Motor neuron (in vitro differentiated cells): ENCODE measurements around the gene CAND1. TPM values are rescaled to one million over a fixed set of nuclear protein-coding genes. Genes with fewer than 3 reads are reported as not detected.
A peak's percentile ranks its signal among the peaks of the same experiment; 100 is the strongest.

Experiments used
- ATAC-seq, 8 experiments: fragments of 200-7000 bp; cut with Tn5 transposase; replicated peaks in 6 of 8; 2 replicates each; pipeline ENCODE4 v1.8.0; 2021; ENCODE audit warnings: mild to moderate bottlenecking in 8 of 8, moderate library complexity in 8 of 8
- H3K27ac ChIP-seq, 2 donors: fragments of 250-450 bp; sonication (Bioruptor Pico); 2 replicates each; pipeline ENCODE4 v1.9.0; 2021; ENCODE audit warnings: antibody characterized with exemption in 2 of 2, mild to moderate bottlenecking in 2 of 2, moderate library complexity in 1 of 2
- H3K4me1 ChIP-seq, 2 donors: fragments of 250-450 bp; sonication (Bioruptor Pico); replicated peaks in 1 of 2; 2 replicates each; pipeline ENCODE4 v1.6.1; 2021; ENCODE audit warnings: antibody characterized with exemption in 2 of 2, mild to moderate bottlenecking in 2 of 2, moderate library complexity in 1 of 2
- H3K4me3 ChIP-seq, 5 donors: fragments of 250-450 bp; sonication (Bioruptor Pico); 2 replicates each; pipeline ENCODE4 v1.9.0; 2021; ENCODE audit warnings: antibody characterized with exemption in 5 of 5, mild to moderate bottlenecking in 5 of 5, moderate library complexity in 4 of 5
- WGBS, 10 experiments: fragments of 450-650 bp; shearing (Covaris generic); methylation state at CpG; one replicate each; pipeline ENCODE4 v1.0.0; 2022; 5-methylcytosine and 5-hydroxymethylcytosine counted together
- in situ Hi-C, 9 experiments: fragments of 400-800 bp; cut with MboI; loops; one replicate each; pipeline ENCODE4 v1.15.0; 2021; ENCODE audit warnings: low sequenced_read_pairs in 9 of 9, low pct_unique_long_range_greater_than_20kb in 2 of 9; ENCODE audit not compliant: unreplicated experiment in 9 of 9
- total RNA-seq, 8 experiments: library from RNA; unstranded; fragments of 300-600 nt; gene quantifications; 2 replicates each; pipeline versions ENCODE4 v1.2.3 to v1.2.4, GENCODE V29; 2022

Gene CAND1
- total RNA-seq, 8 experiments from 2014 or later, result 52.0 to 110 (median 89.1) TPM

DNA sequence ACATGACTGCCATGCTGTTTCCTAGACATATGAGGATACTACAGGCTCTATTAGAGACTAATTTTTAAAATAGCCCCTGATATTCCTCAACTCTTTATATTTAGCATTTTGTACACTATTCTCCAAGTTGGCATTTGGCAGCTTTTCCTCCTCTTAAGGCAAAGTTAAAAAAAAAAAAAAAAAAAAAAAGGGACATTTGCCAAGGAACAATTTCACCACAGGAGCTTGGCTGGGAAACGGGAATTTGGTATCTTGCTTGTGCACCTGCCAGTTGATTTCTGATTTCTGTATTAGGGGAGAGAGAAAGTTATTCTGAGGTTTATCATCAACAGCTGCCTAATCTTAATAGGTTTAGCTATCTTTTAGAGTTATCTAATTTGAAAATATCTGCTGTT is 87.2 kb downstream of the CAND1 start:
- in situ Hi-C loops, result loop anchor here in 6 of 9 experiments (10.0 to 25.0 kb wide), 2 partner anchors 58 to 581 kb away; no protein-coding TSS in a partner anchor
- H3K4me3 ChIP-seq, result no peak overlapping the region
- no peak for ATAC-seq
- H3K27ac ChIP-seq, result no peak overlapping the region
- peaks cover 0 to 8% of the 10 kb centered on the region in 2 donors for H3K4me1 ChIP-seq
- 57 to 100% (median 100%) methylated on average over 1 of the region's 1 CpG; no CpG with 5 or more reads in 2 of the 10 experiments for whole genome bisulfite sequencing, 10 experiments

DNA sequence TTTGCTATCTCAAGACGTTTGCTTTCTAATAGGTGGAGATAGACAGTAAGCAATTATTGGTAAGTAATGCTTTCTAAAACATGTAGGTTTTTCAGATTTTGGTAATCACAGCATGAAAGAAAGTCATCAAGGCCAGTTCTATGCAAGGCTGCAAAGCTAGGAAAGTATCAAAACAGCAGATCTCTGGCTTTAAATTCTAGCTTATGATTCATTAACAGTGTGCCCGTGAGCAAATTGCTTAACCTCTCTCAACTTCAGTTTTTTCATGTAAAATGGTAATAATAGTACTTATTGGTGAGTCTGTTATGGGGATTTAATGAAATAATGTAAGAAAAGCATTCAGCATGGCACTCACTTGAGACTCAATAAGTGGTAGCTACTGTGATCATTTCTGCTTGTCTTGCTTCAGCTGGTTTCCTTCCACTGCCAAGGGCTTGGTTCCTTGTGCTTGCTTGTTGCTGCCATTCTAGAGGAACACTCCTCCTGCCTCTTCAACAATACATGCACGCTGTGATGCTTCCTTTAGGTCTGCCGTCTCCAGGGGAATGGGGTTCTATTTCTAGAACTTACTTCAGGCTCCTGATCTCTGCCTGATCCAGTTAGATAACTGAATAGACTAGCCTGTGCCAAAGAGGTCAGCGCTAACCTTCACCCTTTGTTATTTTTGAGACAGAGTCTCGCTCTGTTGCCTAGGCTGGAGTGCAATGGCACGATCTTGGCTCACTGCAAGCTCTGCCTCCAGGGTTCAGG is 88.4 kb downstream of the CAND1 start:
- 61 to 100% (median 86%) methylated on average over 1 to 5 of the region's 7 CpGs; no CpG with 5 or more reads in 1 of the 10 experiments for WGBS, 10 experiments
- ATAC-seq, result no peak
- in situ Hi-C loops, result loop anchor here in 6 of 9 experiments (10.0 to 25.0 kb wide), 2 partner anchors 57 to 580 kb away; no protein-coding TSS in a partner anchor

DNA sequence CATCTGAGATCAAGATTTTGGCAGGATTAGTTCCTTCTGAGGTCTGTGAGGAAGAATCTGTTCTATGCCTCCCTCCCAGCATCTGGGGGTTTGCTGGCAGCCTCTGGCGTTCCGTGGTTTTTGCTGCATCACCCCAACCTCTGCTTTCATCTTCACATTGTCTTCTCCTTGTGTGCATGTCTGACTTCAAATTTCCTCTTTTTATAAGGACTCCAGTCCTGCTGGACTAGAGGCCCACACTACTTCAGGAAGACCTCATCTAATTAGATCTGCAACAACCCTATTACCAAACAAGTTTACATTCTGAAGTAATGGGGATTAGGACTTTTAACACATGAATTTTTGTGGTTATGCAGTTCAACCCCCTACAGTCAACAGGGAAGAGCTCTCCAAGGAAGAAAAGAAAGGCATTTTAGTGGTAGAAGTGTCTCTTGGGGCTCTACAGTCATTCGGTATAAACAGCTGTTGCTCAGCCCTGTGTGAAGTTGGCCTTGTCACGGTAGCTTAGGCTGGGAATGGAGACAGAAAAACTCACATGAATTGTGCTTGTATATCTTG is 89.7 kb downstream of the CAND1 start:
- in situ Hi-C loops, result loop anchor here in 6 of 9 experiments (10.0 to 25.0 kb wide), 2 partner anchors 56 to 578 kb away; no protein-coding TSS in a partner anchor
- H3K4me1 ChIP-seq, result peaks cover 0 to 8% of the 10 kb centered on the region in 2 donors
- ATAC-seq, result peak in 3 of 8 experiments; percentile 52 to 90 (median 68)
- H3K27ac ChIP-seq, result no peak overlapping the region
- WGBS, 10 experiments, result 0 to 81% (median 29%) methylated on average over 2 to 4 of the region's 4 CpGs; no CpG with 5 or more reads in 2 of the 10 experiments
- no peak overlapping the region for H3K4me3 ChIP-seq

More for the DNA sequence above, 88.4 kb downstream of the CAND1 start:
- Histone ChIP-seq H3K4me3 (no peak overlapping the region), H3K4me1 (peaks cover 0 to 8% of the 10 kb centered on the region in 2 donors), H3K27ac (no peak overlapping the region)

DNA sequence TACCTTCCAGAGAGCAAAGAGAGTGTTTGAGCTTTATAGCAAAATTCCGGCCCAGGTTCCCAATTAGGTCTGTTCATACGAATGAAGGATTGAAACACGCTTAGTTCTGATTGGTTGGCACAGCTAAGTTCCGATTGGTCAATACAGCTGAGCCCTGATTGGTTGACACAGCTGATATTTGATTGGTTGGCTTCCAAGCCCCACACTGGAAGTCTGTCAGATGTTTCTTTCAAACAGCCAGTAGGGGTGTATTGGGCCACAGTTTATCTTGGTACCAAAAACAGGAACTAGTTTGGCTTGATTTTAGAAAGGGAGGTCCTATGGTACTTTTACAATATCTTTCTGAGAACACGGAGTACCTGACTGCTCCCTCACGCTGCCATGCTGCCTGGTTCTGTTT is 93.4 kb downstream of the CAND1 start:
- in situ Hi-C loops, result loop anchor here in 5 of 9 experiments (25.0 kb wide), 1 partner anchor 575 kb away; no protein-coding TSS in a partner anchor
- ATAC-seq, result no peak

DNA sequence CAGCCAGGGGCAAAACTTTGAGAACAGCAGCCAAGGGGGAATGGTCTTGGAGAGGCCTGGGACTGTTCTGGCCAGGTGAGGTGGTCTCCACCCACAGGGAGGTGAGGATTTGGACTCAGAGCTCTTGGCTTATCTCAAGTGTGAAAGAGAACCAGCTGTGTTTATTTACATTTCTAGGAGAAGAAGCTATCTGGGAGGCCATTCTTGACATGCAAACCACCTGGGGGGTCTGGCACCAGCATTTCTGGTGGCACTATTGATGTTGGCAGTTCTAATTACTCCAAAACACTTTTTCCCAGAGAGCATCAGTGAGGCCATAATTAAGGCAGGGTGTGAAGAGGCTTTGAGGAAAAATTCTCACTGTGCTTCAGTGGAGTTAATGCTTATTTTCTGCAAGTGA is 95.1 kb downstream of the CAND1 start:
- no peak overlapping the region for H3K4me3 ChIP-seq
- no peaks in the 10 kb centered on the region for H3K4me1 ChIP-seq
- no peak overlapping the region for H3K27ac ChIP-seq
- ATAC-seq, result no peak
- in situ Hi-C loops, result loop anchor here in 5 of 9 experiments (25.0 kb wide), 1 partner anchor 573 kb away; no protein-coding TSS in a partner anchor

More for the DNA sequence above, 93.4 kb downstream of the CAND1 start:
- 67 to 100% (median 80%) methylated on average over 1 to 6 of the region's 6 CpGs; no CpG with 5 or more reads in 1 of the 10 experiments for WGBS, 10 experiments
- Histone ChIP-seq H3K27ac (no peak overlapping the region), H3K4me3 (no peak overlapping the region), H3K4me1 (no peaks in the 10 kb centered on the region)

DNA sequence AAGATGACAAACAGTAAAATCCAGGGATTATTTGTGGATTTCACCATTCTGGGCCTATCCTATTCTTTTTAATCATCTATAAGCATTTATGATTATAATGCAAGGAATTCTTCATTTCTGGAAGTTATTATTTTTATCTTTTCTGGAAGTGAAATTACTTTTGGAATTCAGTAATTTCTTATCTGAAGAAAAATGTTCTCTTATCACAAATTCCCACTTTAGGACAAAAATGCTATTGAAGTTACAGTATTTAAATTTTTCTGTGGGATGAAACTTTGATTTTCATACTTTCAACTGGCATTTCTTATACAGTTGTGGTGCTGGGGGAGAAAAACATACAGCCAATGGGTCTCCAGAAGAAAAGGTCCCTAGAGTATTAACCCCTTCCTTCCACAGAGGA is 96.0 kb downstream of the CAND1 start:
- in situ Hi-C loops, result loop anchor here in 5 of 9 experiments (25.0 kb wide), 1 partner anchor 572 kb away; no protein-coding TSS in a partner anchor
- no peak for ATAC-seq
- H3K4me3 ChIP-seq, result no peak overlapping the region
- H3K4me1 ChIP-seq, result no peaks in the 10 kb centered on the region
- H3K27ac ChIP-seq, result no peak overlapping the region

DNA sequence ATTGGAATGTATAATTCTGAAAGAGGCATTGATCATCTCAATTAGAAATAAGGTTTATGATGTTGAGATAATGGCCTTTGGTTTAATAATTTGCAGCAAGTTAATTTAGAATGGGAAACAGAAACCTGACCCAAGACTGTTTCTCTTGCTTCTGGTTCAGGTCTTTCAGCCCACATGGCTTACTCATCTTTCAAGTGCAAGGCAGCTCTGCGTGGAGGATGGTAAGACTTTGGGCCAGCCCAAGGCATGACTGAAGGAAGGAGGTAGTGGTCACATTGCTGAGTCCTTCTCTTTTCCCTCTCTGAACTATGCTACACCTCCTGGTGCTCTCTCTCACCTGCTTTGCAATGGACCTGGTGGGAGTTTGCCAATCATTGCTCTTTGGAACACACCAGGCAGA is 98.7 kb downstream of the CAND1 start:
- no peak overlapping the region for H3K27ac ChIP-seq
- 71 to 100% (median 92%) methylated on average over 1 of the region's 1 CpG; no CpG with 5 or more reads in 4 of the 10 experiments for WGBS, 10 experiments
- ATAC-seq, result no peak
- H3K4me1 ChIP-seq, result peaks cover 0 to 8% of the 10 kb centered on the region in 2 donors
- no peak overlapping the region for H3K4me3 ChIP-seq
- in situ Hi-C loops, result loop anchor here in 5 of 9 experiments (25.0 kb wide), 1 partner anchor 569 kb away; no protein-coding TSS in a partner anchor
